Measurements from ENCODE around the gene DKK1.

DNA sequence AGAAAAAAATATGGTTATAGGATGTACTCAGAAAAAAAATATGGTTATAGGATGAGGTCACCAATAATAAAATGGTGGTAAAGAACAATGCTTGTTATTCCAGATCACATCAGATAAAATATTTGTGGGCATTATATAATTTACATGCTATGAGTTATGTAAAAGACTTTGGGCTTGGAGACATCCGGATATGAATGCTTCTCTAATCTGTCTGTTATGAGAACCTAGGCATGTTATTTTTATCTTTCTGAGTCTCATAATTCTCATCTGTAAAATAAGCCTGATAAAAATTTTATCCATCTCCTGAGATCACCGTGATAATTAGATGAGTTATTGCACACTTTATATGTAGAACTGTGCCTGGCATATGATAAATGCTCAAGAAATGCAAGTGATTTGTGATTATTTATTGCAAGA, 37.8 kb downstream of the DKK1 start:
- TF ChIP-seq, protein P1, sequence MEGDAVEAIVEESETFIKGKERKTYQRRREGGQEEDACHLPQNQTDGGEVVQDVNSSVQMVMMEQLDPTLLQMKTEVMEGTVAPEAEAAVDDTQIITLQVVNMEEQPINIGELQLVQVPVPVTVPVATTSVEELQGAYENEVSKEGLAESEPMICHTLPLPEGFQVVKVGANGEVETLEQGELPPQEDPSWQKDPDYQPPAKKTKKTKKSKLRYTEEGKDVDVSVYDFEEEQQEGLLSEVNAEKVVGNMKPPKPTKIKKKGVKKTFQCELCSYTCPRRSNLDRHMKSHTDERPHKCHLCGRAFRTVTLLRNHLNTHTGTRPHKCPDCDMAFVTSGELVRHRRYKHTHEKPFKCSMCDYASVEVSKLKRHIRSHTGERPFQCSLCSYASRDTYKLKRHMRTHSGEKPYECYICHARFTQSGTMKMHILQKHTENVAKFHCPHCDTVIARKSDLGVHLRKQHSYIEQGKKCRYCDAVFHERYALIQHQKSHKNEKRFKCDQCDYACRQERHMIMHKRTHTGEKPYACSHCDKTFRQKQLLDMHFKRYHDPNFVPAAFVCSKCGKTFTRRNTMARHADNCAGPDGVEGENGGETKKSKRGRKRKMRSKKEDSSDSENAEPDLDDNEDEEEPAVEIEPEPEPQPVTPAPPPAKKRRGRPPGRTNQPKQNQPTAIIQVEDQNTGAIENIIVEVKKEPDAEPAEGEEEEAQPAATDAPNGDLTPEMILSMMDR (IDR thresholded peaks at IDR 0.05), result no peak
- no peak for TF ChIP-seq POLR2A (IDR thresholded peaks at IDR 0.05)

All from tibial nerve (tissue), 3 donors.